OCI-LY7 (cell line): ENCODE data around the gene MRPS16.

ENCODE experiments used
- CTCF ChIP-seq: fragments of 200-600 bp; sonication (generic); conservative IDR thresholded peaks from 2 replicates; pipeline ENCODE4 v1.5.1; 2014; ENCODE audit warnings: mild to moderate bottlenecking, antibody characterized with exemption, low read length, moderate library complexity, mixed read lengths
- EZH2phosphoT487 ChIP-seq: fragments of 200-600 bp; sonication (generic); IDR thresholded peaks from 2 replicates; pipeline ENCODE4 v1.6.1; 2018; ENCODE audit warnings: low read depth, borderline replicate concordance, mild to moderate bottlenecking, mixed run types, antibody characterized with exemption, low read length, moderate library complexity, mixed read lengths

GRCh38 chr10:73293461-73293860 is 41.0 kb upstream of the MRPS16 start:
- TF ChIP-seq CTCF (no peak), EZH2phosphoT487 (no peak)
